Caco-2 (cell line): ENCODE data around the gene ABCA4. TPM values are rescaled to one million over a fixed set of nuclear protein-coding genes. Genes with fewer than 3 reads are reported as not detected.

ENCODE experiments used
- BruUV-seq: library from RNA; stranded (reverse); fragments of 400-500 nt; replicated peaks from 2 replicates; lab custom pipeline; 2021; lab: Mats Ljungman, UMichigan
- CTCF ChIA-PET: fragments of 300-600 bp; sonication (Branson Sonifier 250); formaldehyde crosslinking; loops from one replicate; lab custom pipeline; 2022; ENCODE audit warnings: antibody characterized with exemption; lab: Charles Lee
- POLR2A ChIA-PET: fragments of 300-600 bp; sonication (Branson Sonifier 250); formaldehyde crosslinking; loops from one replicate; lab custom pipeline; 2022; ENCODE audit warnings: antibody characterized with exemption; lab: Charles Lee
- DNase-seq, 2 experiments: peaks; one replicate each; pipeline versions ENCODE4 v3.0.0 to v3.0.0-alpha.2; 2020 to 2022
- H3K27me3 ChIP-seq: replicated peaks from 2 replicates; pipeline ENCODE4 v1.6.0; 2011; ENCODE audit warnings: low read length; ENCODE audit not compliant: control insufficient read depth, insufficient read depth
- H3K36me3 ChIP-seq: 2 replicates; pipeline ENCODE4 v1.5.1; 2011; ENCODE audit warnings: low read length; ENCODE audit not compliant: control insufficient read depth, insufficient read depth
- H3K4me1 ChIP-seq: fragments of 250-450 bp; sonication (Bioruptor Pico); 2 replicates; pipeline ENCODE4 v1.5.1; 2020; ENCODE audit warnings: mild to moderate bottlenecking
- H3K4me3 ChIP-seq: 2 replicates; pipeline ENCODE4 v1.5.1; 2011; ENCODE audit warnings: low read depth, mild to moderate bottlenecking, control low read depth, low read length
- H3K9me3 ChIP-seq: fragments of 250-450 bp; sonication (Bioruptor Pico); 2 replicates; pipeline ENCODE4 v1.5.1; 2020; ENCODE audit warnings: mild to moderate bottlenecking, moderate library complexity
- H3K27ac Mint-ChIP-seq: one replicate; pipeline ENCODE4 v1.8.0; 2022; ENCODE audit warnings: mixed read lengths; ENCODE audit not compliant: unreplicated experiment
- H3K27me3 Mint-ChIP-seq: one replicate; pipeline ENCODE4 v1.8.0; 2022; ENCODE audit warnings: mixed read lengths; ENCODE audit not compliant: insufficient read depth, unreplicated experiment
- H3K36me3 Mint-ChIP-seq: one replicate; pipeline ENCODE4 v1.8.0; 2022; ENCODE audit warnings: mild to moderate bottlenecking, mixed read lengths; ENCODE audit not compliant: insufficient read depth, unreplicated experiment
- H3K4me1 Mint-ChIP-seq: one replicate; pipeline ENCODE4 v1.8.0; 2022; ENCODE audit warnings: low read depth, mixed read lengths; ENCODE audit not compliant: unreplicated experiment
- H3K4me3 Mint-ChIP-seq: one replicate; pipeline ENCODE4 v1.8.0; 2022; ENCODE audit warnings: mild to moderate bottlenecking, moderate library complexity, mixed read lengths; ENCODE audit not compliant: unreplicated experiment
- H3K9me3 Mint-ChIP-seq: one replicate; pipeline ENCODE4 v1.8.0; 2022; ENCODE audit warnings: mixed read lengths; ENCODE audit not compliant: unreplicated experiment
- CTCF ChIP-seq, 2 experiments: fragments of 200-600 bp in 1 of 2; IDR thresholded peaks; 1 replicate in 1 of 2; 2 replicates in 1 of 2; pipeline versions ENCODE4 v1.5.1 to v1.8.0; 2011 to 2022; ENCODE audit warnings: antibody characterized with exemption in 1 of 2, control low read depth in 1 of 2, inconsistent platforms in 1 of 2, low read depth in 1 of 2, low read length in 1 of 2, mild to moderate bottlenecking in 1 of 2, moderate library complexity in 1 of 2; ENCODE audit not compliant: insufficient read depth in 1 of 2, severe bottlenecking in 1 of 2, unreplicated experiment in 1 of 2
- intact Hi-C: fragments of 100-400 bp; cut with micrococcal nuclease; formaldehyde crosslinking; loops from one replicate; pipeline ENCODE4 v1.10.0; 2022; ENCODE audit not compliant: unreplicated experiment
- total RNA-seq: library from RNA; stranded (reverse); gene quantifications from 2 replicates; pipeline ENCODE4 v1.2.3, GENCODE V29; 2022

Gene ABCA4
- total RNA-seq, 1 experiment from 2014 or later, result 1.8 TPM

DNA sequence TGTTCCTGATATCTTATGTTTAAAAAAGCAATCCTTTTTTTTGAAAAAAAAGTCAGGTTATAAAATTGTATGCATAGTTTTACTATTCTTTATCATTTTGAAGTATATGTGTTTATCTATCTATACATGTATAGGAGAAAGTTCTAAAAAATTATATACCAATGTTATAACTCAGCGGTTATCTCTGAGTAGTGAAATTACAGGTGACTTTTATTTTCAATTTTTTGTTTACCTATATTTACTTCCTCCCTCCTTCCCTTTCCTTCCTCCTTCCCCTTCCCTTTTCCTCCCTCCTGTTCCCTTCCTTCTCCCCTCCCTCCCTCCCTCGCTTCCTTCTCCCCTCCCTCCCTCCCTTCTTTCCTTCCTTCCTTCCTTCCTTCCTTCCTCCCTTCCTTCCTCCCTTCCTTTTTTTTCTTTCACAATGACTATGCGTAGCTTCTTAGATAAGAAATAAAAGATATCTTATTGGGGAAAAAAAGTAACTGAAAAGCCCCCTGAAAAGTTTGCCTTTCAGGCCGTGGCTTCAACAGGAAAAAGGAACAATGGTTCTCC lies 77.1 kb downstream of the ABCA4 start:
- no peaks in the 10 kb centered on the region for H3K9me3 ChIP-seq
- no peak for TF ChIP-seq CTCF (IDR thresholded peaks at IDR 0.05; ENCODE audit: insufficient read depth in 1 of 2, low read depth in 1 of 2, low read length in 1 of 2, severe bottlenecking in 1 of 2, unreplicated experiment in 1 of 2)
- CTCF ChIA-PET, result interaction anchor here (2.9 kb wide), 1 partner anchor 292 kb away, joined by 49 read pairs; no protein-coding TSS in a partner anchor
- no peaks in the 10 kb centered on the region for H3K36me3 ChIP-seq
- Mint-ChIP-seq H3K4me1 (peaks cover 13% of the 10 kb centered on the region), H3K9me3 (no peaks in the 10 kb centered on the region), H3K36me3 (no peaks in the 10 kb centered on the region), H3K27ac (peak overlapping the region; percentile 32), H3K27me3 (no peaks in the 10 kb centered on the region), H3K4me3 (no peak overlapping the region)
- intact Hi-C loops, result no loop called here
- H3K27me3 ChIP-seq, result no peaks in the 10 kb centered on the region
- no TSS peak for BruUV-seq
- no peak overlapping the region for H3K4me3 ChIP-seq
- DNase-seq, result no peak
- H3K4me1 ChIP-seq, result 0 out of 2 replicates have a peak, but pooled peaks cover 13% of the 10 kb centered on the region
- POLR2A ChIA-PET, result interaction anchor here (0.8 kb wide), 1 partner anchor 193 kb away, joined by 3 read pairs; the partner anchor contains the start of gene ARHGAP29

DNA sequence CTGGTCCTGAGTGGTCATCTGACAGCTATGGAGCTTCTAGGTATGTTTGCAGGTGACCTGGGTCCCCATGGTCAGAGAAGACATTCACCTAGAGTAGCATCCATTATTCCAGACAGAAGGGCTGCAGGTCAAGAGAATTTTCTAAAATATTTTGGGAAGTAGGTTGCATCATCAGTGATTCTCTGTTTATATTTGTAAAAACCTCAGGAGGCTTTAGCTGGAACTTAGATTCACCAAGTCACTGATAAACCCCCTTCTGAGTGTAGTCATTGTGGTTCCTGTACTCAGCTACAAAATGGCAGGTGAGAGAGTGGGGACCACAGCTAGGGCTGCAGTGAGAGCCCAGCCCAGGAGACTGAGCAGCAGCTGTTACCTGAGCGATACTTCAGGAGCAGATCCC lies 78.6 kb downstream of the ABCA4 start:
- POLR2A ChIA-PET, result no interaction called here
- no peak overlapping the region for H3K27ac Mint-ChIP-seq

More for the DNA sequence above, 78.6 kb downstream of the ABCA4 start:
- Mint-ChIP-seq H3K4me1 (peaks cover 6% of the 10 kb centered on the region), H3K9me3 (no peaks in the 10 kb centered on the region), H3K4me3 (no peak overlapping the region), H3K27me3 (no peaks in the 10 kb centered on the region), H3K36me3 (no peaks in the 10 kb centered on the region)
- no peaks in the 10 kb centered on the region for H3K27me3 ChIP-seq
- CTCF ChIA-PET, result interaction anchor here (0.6 to 0.8 kb wide), 2 partner anchors 293 to 294 kb away, joined by 3 to 5 read pairs; no protein-coding TSS in a partner anchor
- no peaks in the 10 kb centered on the region for H3K36me3 ChIP-seq
- H3K9me3 ChIP-seq, result no peaks in the 10 kb centered on the region
- no peak for DNase-seq
- 0 out of 2 replicates have a peak, but pooled peaks cover 11% of the 10 kb centered on the region for H3K4me1 ChIP-seq
- no peak overlapping the region for H3K4me3 ChIP-seq
- BruUV-seq, result no TSS peak
- TF ChIP-seq CTCF (IDR thresholded peaks at IDR 0.05; ENCODE audit: insufficient read depth in 1 of 2, low read depth in 1 of 2, low read length in 1 of 2, severe bottlenecking in 1 of 2, unreplicated experiment in 1 of 2), result no peak
- intact Hi-C loops, result no loop called here
